ENCODE data around the gene ACTR2.

The ACTR2 gene

GRCh38 chr2:65278531-65278981 is 50.9 kb downstream of the ACTR2 start:
- DNase-seq (ENCODE audit: low read depth in 2 of 2), result no peak

GRCh38 chr2:65279756-65280155 is 52.1 kb downstream of the ACTR2 start:
- no peak for DNase-seq (ENCODE audit: low read depth in 2 of 2)

DNA sequence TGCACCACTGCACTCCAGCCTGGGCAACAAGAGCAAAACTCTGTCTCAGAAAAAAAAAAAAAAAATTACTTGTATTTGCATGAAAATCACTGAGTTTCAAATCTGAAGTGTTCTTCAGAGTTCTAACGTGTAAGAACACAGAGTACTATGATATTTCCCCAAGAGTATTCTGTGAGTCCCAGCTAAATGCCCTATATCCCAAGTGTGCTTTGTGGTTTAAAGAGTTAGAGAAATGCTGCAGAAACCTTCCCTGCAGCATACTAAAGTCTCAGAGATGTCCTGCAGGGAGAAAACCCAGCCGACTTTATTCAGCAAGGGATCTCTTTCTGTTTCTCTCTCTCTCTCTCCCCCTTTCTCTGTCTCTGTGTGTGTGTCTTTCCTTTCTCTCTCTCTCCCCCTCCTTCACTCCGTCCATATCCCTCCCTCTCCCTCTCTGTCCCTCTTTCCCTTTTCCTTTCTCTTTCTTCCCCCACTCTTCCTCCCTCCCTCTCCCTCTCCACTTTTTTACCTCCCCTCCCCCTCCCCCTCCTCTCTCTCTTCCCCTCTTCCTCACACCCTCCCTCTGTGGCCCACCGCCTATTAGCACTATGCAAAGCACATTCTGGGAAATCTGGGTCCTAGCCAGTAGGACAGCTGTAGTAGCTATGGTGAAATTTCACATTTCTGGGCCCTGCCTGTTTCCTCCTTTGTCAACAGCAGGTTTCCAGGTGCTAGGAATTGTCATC is 54.2 kb downstream of the ACTR2 start:
- no peak for DNase-seq (ENCODE audit: low read depth in 2 of 2)

- DNase-seq (ENCODE audit: low read depth in 2 of 2), result no peak
These were observed 54.9 kb downstream of the ACTR2 start for GRCh38 chr2:65282477-65283053.

DNA sequence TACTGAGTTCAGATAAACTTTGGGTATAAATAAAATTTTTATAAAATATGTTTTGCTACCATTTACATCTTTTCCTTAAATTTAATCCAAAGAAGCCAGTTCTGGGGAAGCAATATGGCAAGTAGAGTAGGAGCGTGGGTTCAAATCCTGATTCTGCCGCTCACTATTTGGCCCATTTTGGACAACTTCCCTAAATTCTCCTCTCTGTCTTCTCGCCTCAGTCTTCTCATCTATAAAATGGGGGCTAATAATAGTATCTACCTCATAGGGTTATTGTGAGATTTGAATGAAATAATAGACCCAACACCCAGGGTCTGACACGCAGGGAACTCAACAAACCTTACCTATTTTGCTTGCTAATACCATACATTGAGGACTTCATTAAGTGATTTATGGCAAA is 59.7 kb downstream of the ACTR2 start:
- DNase-seq (ENCODE audit: low read depth in 2 of 2), result no peak

- DNase-seq (ENCODE audit: low read depth in 2 of 2), result no peak
These were observed 63.8 kb downstream of the ACTR2 start for GRCh38 chr2:65291216-65292105.

DNA sequence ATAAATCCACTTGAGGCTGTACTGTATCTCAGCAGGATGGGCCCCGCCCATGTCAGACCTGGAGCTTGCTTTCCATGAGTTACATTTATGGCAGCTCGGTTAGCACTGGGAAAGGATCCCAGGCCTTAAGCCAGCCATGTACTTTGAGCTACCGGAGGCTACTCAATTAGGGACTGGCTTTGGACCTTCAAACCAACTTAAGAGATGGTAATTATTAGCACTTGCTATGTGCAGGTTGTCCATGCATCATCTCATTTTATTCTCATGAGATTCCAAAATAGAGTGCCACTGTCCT is 64.4 kb downstream of the ACTR2 start:
- no peak for DNase-seq (ENCODE audit: low read depth in 2 of 2)

- no peak for DNase-seq (ENCODE audit: low read depth in 2 of 2)
These were observed 64.9 kb downstream of the ACTR2 start for GRCh38 chr2:65292461-65293011.

DNA sequence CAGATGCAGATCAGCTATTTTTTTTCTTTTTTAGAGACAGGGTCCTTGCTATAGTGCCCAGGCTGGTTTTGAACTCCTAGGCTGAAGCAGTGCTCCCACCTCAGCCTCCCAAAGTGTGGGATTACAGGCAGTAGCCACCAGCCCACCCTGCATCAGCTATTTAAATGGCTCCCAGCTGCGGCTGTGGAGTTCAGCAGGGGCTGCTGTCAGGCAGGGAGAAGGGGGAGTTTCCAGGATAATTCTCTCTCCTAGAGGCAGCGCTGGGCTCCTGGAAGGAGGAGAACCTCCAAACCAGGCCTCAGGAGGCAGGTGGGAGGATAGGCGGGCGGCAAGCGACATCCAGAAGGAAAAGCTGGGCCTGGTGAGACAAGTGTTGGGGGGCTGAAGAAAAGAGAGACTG is 65.7 kb downstream of the ACTR2 start:
- no peak for DNase-seq (ENCODE audit: low read depth in 2 of 2)

DNA sequence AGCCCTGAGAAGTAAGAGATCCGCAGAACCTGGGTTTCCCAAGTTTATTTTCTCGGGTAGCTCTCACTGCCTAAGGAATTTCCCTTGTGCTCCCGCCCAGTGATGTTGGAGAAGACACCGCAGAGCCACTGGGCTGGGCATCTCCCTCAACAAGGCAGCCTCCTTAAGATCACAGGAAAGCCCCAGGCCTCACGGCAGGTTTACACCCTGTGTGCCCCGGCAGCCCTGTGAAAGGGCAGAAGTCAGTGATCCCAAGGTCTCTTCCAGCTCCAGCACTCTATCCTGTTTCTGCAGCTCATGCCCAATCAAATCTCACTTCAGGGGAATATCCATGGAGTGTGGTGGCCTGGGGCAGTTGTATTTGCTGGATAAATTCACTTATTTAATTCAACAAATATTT is 66.5 kb downstream of the ACTR2 start:
- DNase-seq (ENCODE audit: low read depth in 2 of 2), result no peak

DNA sequence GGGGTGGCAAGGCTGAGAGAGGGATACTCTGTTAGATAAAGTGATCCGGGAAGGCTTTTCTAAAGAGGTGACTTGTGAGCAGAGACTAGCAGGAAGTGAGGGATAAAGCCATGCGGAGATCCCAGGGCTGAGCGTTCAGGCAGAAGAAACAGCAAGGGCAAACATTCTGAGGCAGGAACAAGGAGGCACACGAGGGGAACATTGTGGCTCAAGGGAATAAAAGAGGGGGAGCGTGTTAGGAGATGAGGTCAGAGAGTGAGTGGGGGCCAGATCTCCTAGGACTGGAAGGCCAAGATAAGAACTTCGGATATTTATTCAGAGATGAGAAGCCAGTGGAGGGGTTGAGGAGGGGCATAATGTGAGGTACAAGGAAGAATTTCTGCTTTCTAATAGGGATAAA is 67.1 kb downstream of the ACTR2 start:
- no peak for DNase-seq (ENCODE audit: low read depth in 2 of 2)

- DNase-seq (ENCODE audit: low read depth in 2 of 2), result no peak
These were observed 69.3 kb downstream of the ACTR2 start for GRCh38 chr2:65296971-65297370.

DNA sequence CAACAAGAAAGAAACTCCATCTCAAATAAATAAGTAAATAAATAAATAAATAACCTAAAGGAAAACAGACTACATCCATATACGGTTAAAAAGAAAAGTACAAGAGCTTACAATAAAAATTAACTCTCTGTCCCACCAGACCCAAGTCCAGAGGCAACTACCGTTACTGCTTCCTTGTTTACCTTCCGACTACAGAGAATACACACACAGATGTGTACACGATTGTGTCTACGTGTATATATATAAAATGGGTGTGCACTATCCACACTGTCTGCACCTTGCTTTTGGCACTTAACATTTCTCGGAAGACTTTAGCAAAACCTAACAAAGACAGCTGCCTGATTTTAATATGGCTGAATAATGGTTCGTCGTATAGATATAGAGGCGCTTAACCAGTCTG is 69.9 kb downstream of the ACTR2 start:
- no peak for DNase-seq (ENCODE audit: low read depth in 2 of 2)

- no peak for DNase-seq (ENCODE audit: low read depth in 2 of 2)
These were observed 70.5 kb downstream of the ACTR2 start for GRCh38 chr2:65298089-65298488.

DNA sequence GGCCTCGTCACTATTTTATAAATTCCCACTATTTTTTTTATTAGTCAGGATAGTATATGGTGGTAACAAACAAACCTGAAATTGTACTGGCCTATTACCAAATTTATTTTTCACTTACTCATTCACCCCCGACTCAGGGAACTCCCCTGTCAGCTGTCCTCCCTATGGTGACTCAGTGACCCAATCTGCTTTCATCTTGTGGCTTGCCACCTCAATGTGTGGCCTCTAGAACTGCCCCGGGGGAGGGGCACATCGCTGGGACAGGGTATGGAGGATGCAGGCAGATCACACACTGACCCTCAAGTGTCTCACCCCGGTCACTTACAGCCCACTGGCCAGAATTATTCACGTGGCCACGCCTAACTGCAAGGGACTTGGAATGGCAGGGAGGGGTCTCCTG is 71.6 kb downstream of the ACTR2 start:
- peak; percentile 28 to 44 for DNase-seq (ENCODE audit: low read depth in 2 of 2)

- no peak for DNase-seq (ENCODE audit: low read depth in 2 of 2)
These were observed 72.6 kb downstream of the ACTR2 start for GRCh38 chr2:65300134-65300760.

- DNase-seq (ENCODE audit: low read depth in 2 of 2), result peak; percentile 58 to 66
These were observed 73.4 kb downstream of the ACTR2 start for GRCh38 chr2:65300761-65301711.

DNA sequence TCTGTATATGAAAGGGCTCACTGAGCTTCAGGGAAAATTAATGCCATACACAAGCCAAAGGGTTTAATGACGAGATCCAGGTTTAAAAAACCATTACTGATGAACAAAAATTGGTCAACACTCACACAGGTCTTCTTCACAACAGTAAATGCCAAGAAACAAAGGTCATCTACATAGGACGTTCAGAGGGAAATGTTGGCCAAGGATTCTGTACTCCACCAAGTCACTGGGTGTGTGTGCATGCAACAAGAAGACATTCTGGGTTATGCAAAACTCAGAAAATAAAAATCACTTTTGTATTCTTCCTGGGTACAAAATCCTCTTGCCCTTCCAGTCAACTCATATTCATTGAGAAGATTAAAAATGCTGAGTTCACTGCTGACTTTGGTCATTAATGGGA is 78.3 kb downstream of the ACTR2 start:
- DNase-seq (ENCODE audit: low read depth in 2 of 2), result no peak

DNA sequence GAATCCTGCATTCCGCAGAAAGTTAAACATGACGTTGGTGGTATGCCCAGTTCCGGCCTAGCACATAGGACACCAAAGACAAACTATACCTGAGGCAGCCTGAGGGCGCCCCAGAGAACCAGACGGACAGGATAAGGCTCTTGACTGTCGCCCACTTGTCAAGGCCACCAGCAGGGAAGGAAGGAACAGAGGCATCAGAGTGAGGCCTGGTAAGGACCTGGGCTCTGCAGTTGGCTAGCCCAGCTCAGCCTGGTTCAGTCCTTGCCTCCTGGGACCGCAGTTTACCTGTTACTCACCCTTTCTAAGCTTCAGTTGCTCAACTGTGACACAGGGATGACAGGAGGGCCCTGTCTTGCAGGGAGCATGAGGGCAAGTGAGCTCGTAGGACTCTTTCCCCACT is 82.1 kb downstream of the ACTR2 start:
- no peak for DNase-seq (ENCODE audit: low read depth in 2 of 2)

DNA sequence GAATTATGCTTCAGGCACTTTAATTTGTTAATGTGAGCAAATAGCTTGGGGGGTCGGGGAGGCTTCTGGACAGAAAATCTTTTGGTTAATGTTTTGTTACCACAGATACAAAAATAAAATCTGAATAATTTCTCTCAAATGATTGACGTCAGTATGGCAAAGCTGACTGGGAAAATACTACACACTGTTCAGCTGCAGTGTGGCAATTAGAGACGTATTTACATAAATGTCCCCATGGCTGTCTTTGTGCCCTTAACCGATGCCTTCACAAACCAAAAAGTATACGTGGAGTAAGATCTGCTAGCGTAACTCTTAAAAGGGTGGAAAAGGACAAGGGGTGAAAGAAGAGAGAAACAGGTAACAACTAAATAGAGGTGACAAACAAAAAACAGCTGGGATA is 83.4 kb downstream of the ACTR2 start:
- no peak for DNase-seq (ENCODE audit: low read depth in 2 of 2)

GRCh38 chr2:65311596-65311995 is 84.0 kb downstream of the ACTR2 start:
- DNase-seq (ENCODE audit: low read depth in 2 of 2), result no peak
